HEK293 (cell line): ENCODE data around the gene FIGN.
A peak's percentile ranks its signal among the peaks of the same experiment; 100 is the strongest.

Experiments used
- CTCF ChIA-PET: fragments of 350-600 bp; formaldehyde crosslinking; extraction: SDS; loops from one replicate; lab custom pipeline; 2021; ENCODE audit warnings: antibody characterized with exemption; lab: Yijun Ruan, JAX
- POLR2A ChIA-PET: fragments of 300-600 bp; formaldehyde crosslinking; extraction: SDS; loops from one replicate; lab custom pipeline; 2020; ENCODE audit warnings: antibody characterized with exemption, inconsistent platforms; lab: Yijun Ruan, JAX
- H3K27ac ChIP-seq: fragments of 200-500 bp; sonication (Bioruptor generic); 2 replicates; pipeline ENCODE4 v1.5.1; 2014; ENCODE audit warnings: low read depth, low read length, control low read depth, inconsistent platforms; ENCODE audit errors: extremely low read depth
- H3K36me3 ChIP-seq, 2 experiments: fragments of 200-500 bp in 1 of 2; sonication (Bioruptor generic) in 1 of 2; 1 replicate in 1 of 2; 2 replicates in 1 of 2; pipeline ENCODE4 v1.5.1; 2014 to 2017; ENCODE audit warnings: inconsistent platforms in 2 of 2, low read length in 2 of 2; ENCODE audit not compliant: control insufficient read depth in 2 of 2, insufficient read depth in 1 of 2
- H3K4me1 ChIP-seq: fragments of 200-500 bp; sonication (Bioruptor generic); 2 replicates; pipeline ENCODE4 v1.5.1; 2014; ENCODE audit warnings: mild to moderate bottlenecking, low read length, inconsistent platforms; ENCODE audit not compliant: control insufficient read depth, insufficient read depth
- H3K4me3 ChIP-seq: 2 replicates; pipeline ENCODE4 v1.5.1; 2011; ENCODE audit warnings: low read depth, mild to moderate bottlenecking, control low read depth, low read length, moderate library complexity
- H3K9me3 ChIP-seq: fragments of 200-500 bp; sonication (Bioruptor generic); 2 replicates; pipeline ENCODE4 v1.5.1; 2014; ENCODE audit warnings: low read depth, low read length, inconsistent platforms; ENCODE audit not compliant: control insufficient read depth, insufficient read depth
- BCL6B ChIP-seq: fragments of 450-650 bp; formaldehyde crosslinking; IDR thresholded peaks from 2 replicates; pipeline ENCODE4 v1.5.1; 2017; ENCODE audit warnings: missing biosample characterization, missing genetic modification characterization
- GLIS2 ChIP-seq: fragments of 450-650 bp; formaldehyde crosslinking; IDR thresholded peaks from 2 replicates; pipeline ENCODE4 v1.5.1; 2016; ENCODE audit warnings: missing biosample characterization, missing genetic modification characterization
- PRDM4 ChIP-seq: fragments of 450-650 bp; formaldehyde crosslinking; IDR thresholded peaks from 2 replicates; pipeline ENCODE4 v1.5.1; 2017; ENCODE audit warnings: missing biosample characterization, missing genetic modification characterization
- PRDM6 ChIP-seq: fragments of 450-650 bp; formaldehyde crosslinking; IDR thresholded peaks from 2 replicates; pipeline ENCODE4 v1.5.1; 2017; ENCODE audit warnings: missing biosample characterization, missing genetic modification characterization
- REST ChIP-seq: fragments of 450-650 bp; formaldehyde crosslinking; IDR thresholded peaks from 2 replicates; pipeline ENCODE4 v1.5.1; 2016; ENCODE audit warnings: missing biosample characterization, missing genetic modification characterization
- WT1 ChIP-seq: fragments of 450-650 bp; formaldehyde crosslinking; IDR thresholded peaks from 2 replicates; pipeline ENCODE4 v1.5.1; 2016; ENCODE audit warnings: missing biosample characterization, missing genetic modification characterization
- ZBTB8A ChIP-seq: fragments of 450-650 bp; formaldehyde crosslinking; IDR thresholded peaks from 2 replicates; pipeline ENCODE4 v1.5.1; 2016; ENCODE audit warnings: missing biosample characterization, missing genetic modification characterization
- ZFHX2 ChIP-seq: fragments of 450-650 bp; formaldehyde crosslinking; conservative IDR thresholded peaks from 2 replicates; pipeline ENCODE4 v1.5.1; 2016; ENCODE audit warnings: missing biosample characterization, missing genetic modification characterization
- ZNF121 ChIP-seq: fragments of 450-650 bp; formaldehyde crosslinking; IDR thresholded peaks from 2 replicates; pipeline ENCODE4 v1.5.1; 2016; ENCODE audit warnings: missing biosample characterization, missing genetic modification characterization
- ZNF211 ChIP-seq: fragments of 450-650 bp; formaldehyde crosslinking; IDR thresholded peaks from 2 replicates; pipeline ENCODE4 v1.5.1; 2016; ENCODE audit warnings: low read depth, missing biosample characterization, missing genetic modification characterization
- ZNF530 ChIP-seq: fragments of 450-650 bp; formaldehyde crosslinking; IDR thresholded peaks from 2 replicates; pipeline ENCODE4 v1.5.1; 2016; ENCODE audit warnings: low read depth, missing biosample characterization, missing genetic modification characterization
- ZNF580 ChIP-seq: fragments of 450-650 bp; formaldehyde crosslinking; IDR thresholded peaks from 2 replicates; pipeline ENCODE4 v1.5.1; 2016; ENCODE audit warnings: missing biosample characterization, missing genetic modification characterization
- ZNF600 ChIP-seq: fragments of 450-650 bp; formaldehyde crosslinking; IDR thresholded peaks from 2 replicates; pipeline ENCODE4 v1.5.1; 2016; ENCODE audit warnings: missing biosample characterization, missing genetic modification characterization
- ZNF621 ChIP-seq: fragments of 450-650 bp; formaldehyde crosslinking; IDR thresholded peaks from 2 replicates; pipeline ENCODE4 v1.5.1; 2017; ENCODE audit warnings: missing biosample characterization, missing genetic modification characterization
- ZNF654 ChIP-seq: fragments of 450-650 bp; formaldehyde crosslinking; IDR thresholded peaks from 2 replicates; pipeline ENCODE4 v1.5.1; 2016; ENCODE audit warnings: low read depth, missing biosample characterization, missing genetic modification characterization
- ZNF692 ChIP-seq: fragments of 450-650 bp; formaldehyde crosslinking; IDR thresholded peaks from 2 replicates; pipeline ENCODE4 v1.5.1; 2016; ENCODE audit warnings: missing biosample characterization, missing genetic modification characterization
- ZNF785 ChIP-seq: fragments of 450-650 bp; formaldehyde crosslinking; IDR thresholded peaks from 2 replicates; pipeline ENCODE4 v1.5.1; 2016; ENCODE audit warnings: missing biosample characterization, missing genetic modification characterization
- ZNF837 ChIP-seq: fragments of 450-650 bp; formaldehyde crosslinking; IDR thresholded peaks from 2 replicates; pipeline ENCODE4 v1.5.1; 2016; ENCODE audit warnings: missing biosample characterization, missing genetic modification characterization
- ZNF843 ChIP-seq: fragments of 450-650 bp; formaldehyde crosslinking; IDR thresholded peaks from 2 replicates; pipeline ENCODE4 v1.5.1; 2016; ENCODE audit warnings: missing biosample characterization, missing genetic modification characterization
- TF ChIP-seq, protein P1 (sequence below): fragments of 450-650 bp; formaldehyde crosslinking; IDR thresholded peaks from 2 replicates; pipeline ENCODE4 v1.5.1; 2016; ENCODE audit warnings: missing biosample characterization, missing genetic modification characterization

FIGN gene

DNA sequence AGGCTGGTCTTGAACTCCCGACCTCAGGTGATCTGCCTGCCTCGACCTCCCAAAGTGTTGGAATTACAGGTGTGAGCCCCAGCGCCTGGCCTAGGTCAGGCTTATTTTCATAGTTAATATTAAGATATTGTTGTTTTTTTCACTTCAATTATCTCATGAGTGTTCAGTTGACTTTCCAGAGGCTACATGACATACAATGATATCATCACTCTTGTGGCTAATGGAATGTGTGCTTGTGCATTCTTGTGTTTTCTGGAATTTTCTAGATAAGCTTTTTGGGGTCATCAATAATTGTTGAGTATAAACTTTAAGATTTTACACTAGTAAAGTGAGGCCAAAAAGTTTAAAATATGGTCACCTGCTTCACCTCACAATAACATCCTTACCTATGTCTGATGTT, 180.9 kb downstream of the FIGN start (continued):
- TF ChIP-seq, protein P1, sequence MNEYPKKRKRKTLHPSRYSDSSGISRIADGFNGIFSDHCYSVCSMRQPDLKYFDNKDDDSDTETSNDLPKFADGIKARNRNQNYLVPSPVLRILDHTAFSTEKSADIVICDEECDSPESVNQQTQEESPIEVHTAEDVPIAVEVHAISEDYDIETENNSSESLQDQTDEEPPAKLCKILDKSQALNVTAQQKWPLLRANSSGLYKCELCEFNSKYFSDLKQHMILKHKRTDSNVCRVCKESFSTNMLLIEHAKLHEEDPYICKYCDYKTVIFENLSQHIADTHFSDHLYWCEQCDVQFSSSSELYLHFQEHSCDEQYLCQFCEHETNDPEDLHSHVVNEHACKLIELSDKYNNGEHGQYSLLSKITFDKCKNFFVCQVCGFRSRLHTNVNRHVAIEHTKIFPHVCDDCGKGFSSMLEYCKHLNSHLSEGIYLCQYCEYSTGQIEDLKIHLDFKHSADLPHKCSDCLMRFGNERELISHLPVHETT (tag by site-specific recombination), result no peak
- no peak for TF ChIP-seq ZNF121

DNA sequence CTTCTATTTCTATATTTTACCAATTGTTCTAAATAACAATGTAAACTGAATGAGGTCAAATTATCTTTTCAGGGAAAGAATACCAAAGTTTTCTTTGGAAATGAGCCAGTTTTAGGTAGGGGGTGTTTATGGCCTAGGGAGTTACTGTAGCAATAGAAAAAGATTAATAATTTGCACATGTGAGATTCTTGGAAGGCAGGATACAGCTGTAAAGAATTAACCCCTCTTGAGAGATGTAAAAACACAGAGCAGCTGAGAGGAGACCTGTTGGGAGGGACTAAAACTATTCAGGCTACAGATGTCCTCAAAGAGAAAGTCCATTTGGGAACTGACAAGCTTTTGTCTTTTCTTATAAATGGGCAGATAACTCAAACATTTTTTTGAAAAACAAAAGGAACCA, 182.2 kb downstream of the FIGN start:
- no peaks in the 10 kb centered on the region for H3K9me3 ChIP-seq
- POLR2A ChIA-PET, result no interaction called here
- TF ChIP-seq PRDM4 (tag by site-specific recombination), result no peak
- TF ChIP-seq WT1 (tag by site-specific recombination), result peak; percentile 70
- TF ChIP-seq ZNF843, result no peak
- 0 out of 2 replicates have a peak, but pooled peaks have one; percentile 10 for TF ChIP-seq ZBTB8A (tag by site-specific recombination)
- TF ChIP-seq ZNF211, result no peak
- TF ChIP-seq ZNF621 (tag by site-specific recombination), result no peak
- TF ChIP-seq BCL6B (tag by site-specific recombination), result peak; percentile 90
- TF ChIP-seq PRDM6 (tag by site-specific recombination), result peak; percentile 75
- TF ChIP-seq ZNF837 (tag by site-specific recombination), result no peak
- no peak for TF ChIP-seq ZNF530 (tag by site-specific recombination)
- 0 out of 2 replicates have a peak, but pooled peaks cover 2% of the 10 kb centered on the region for H3K4me1 ChIP-seq
- no peaks in the 10 kb centered on the region for H3K36me3 ChIP-seq
- CTCF ChIA-PET, result no interaction called here
- H3K27ac ChIP-seq, result no peak overlapping the region
- H3K4me3 ChIP-seq, result no peak overlapping the region

GRCh38 chr2:163552758-163553157, 183.1 kb downstream of the FIGN start:
- no peak overlapping the region for H3K4me3 ChIP-seq
- H3K27ac ChIP-seq, result no peak overlapping the region
- H3K36me3 ChIP-seq, result no peaks in the 10 kb centered on the region
- no peaks in the 10 kb centered on the region for H3K9me3 ChIP-seq
- POLR2A ChIA-PET, result no interaction called here
- H3K4me1 ChIP-seq, result 0 out of 2 replicates have a peak, but pooled peaks cover 2% of the 10 kb centered on the region
- CTCF ChIA-PET, result interaction anchor here (0.6 to 0.9 kb wide), 2 partner anchors 14 to 78 kb away, joined by 3 to 4 read pairs; no protein-coding TSS in a partner anchor
- no peak for TF ChIP-seq ZFHX2
- TF ChIP-seq ZNF600 (tag by site-specific recombination), result no peak
- TF ChIP-seq ZNF580, result no peak
- no peak for TF ChIP-seq REST (tag by site-specific recombination)
- no peak for TF ChIP-seq ZNF785 (tag by site-specific recombination)
- TF ChIP-seq WT1 (tag by site-specific recombination), result no peak
- TF ChIP-seq, protein P1 (tag by site-specific recombination), result no peak
- TF ChIP-seq ZNF654, result no peak
- no peak for TF ChIP-seq GLIS2 (tag by site-specific recombination)
- no peak for TF ChIP-seq ZNF692 (tag by site-specific recombination)
